ENCODE data around the gene SLC27A2. TPM values are rescaled to one million over a fixed set of nuclear protein-coding genes. Genes with fewer than 3 reads are reported as not detected.
"Not testable (repeated sequence)": the region's sequence is repeated elsewhere in the genome, so short reads cannot be mapped to it uniquely, and the experiment has no call there.

Gene SLC27A2
- total and polyA plus RNA-seq, 4 donors = 0.39 to 2.1 TPM; not detected in 2

DNA sequence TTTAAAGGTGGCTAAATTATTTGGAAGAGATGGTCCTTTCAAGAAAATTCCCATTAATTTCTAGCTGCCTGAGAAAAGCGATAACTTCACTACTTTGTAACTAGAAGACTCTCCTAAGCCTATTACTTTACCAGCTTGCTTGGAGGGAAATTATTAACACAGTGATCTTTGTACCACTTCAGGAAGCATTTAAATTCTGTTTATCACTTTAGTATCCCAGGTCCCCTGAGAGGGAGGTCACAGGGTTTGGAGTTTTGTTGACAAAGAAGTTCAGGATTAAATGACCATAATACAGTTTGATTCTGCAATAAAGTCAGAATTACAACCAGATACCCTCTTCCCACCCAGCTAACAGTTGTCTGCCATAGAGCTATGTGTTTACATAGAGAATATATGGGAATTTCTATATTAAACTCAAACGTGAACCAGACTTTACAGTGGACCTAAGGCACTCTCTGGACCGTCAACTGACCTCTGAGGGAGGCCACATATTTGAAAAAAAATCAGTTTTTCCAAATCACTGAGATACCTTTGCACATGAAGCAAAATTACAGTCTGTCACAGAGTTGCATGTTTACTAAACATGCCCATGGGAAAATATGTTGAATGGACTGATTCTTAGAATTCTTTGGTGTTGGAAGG, 3.0 kb downstream of the SLC27A2 start:
- H3K27me3 ChIP-seq (ENCODE audit: control insufficient read depth in 1 of 2, insufficient read depth in 2 of 2, low read length in 1 of 2) = peaks cover 0 to 4% of the 10 kb centered on the region in 2 donors
- intact Hi-C loops (cut with DNase I) = no loop called here
- H3K36me3 ChIP-seq (ENCODE audit: control insufficient read depth in 1 of 2, insufficient read depth in 2 of 2, low read length in 1 of 2) = no peaks in the 10 kb centered on the region
- H3K4me1 ChIP-seq (ENCODE audit: control insufficient read depth in 1 of 2, insufficient read depth in 2 of 2, low read length in 2 of 2) = no peaks in the 10 kb centered on the region
- H3K4me3 ChIP-seq (ENCODE audit: low read length in 2 of 2) = no peak overlapping the region
- DNase-seq (no peak), ATAC-seq (ENCODE audit: low FRiP score) (no peak)
- 32 to 69% methylated on average over 3 of the region's 3 CpGs for WGBS, 2 donors
- no peaks in the 10 kb centered on the region for H3K9me3 ChIP-seq (ENCODE audit: control insufficient read depth, low read length)
- no peak overlapping the region for H3K27ac ChIP-seq (ENCODE audit: low read depth in 1 of 2, low read length in 2 of 2)

- DNase-seq = no peak
- no peak overlapping the region for H3K27ac ChIP-seq (ENCODE audit: low read depth in 1 of 2, low read length in 2 of 2)
- no peaks in the 10 kb centered on the region for H3K4me1 ChIP-seq (ENCODE audit: control insufficient read depth in 1 of 2, insufficient read depth in 2 of 2, low read length in 2 of 2)
- no peaks in the 10 kb centered on the region for H3K36me3 ChIP-seq (ENCODE audit: control insufficient read depth in 1 of 2, insufficient read depth in 2 of 2, low read length in 1 of 2)
- peaks cover 0 to 4% of the 10 kb centered on the region in 2 donors for H3K27me3 ChIP-seq (ENCODE audit: control insufficient read depth in 1 of 2, insufficient read depth in 2 of 2, low read length in 1 of 2)
- 96% methylated on average over 4 of the region's 4 CpGs for WGBS, 2 donors
- ATAC-seq (ENCODE audit: low FRiP score) = no peak
- intact Hi-C loops (cut with DNase I) = no loop called here
- H3K9me3 ChIP-seq (ENCODE audit: control insufficient read depth, low read length) = peaks cover under 1% of the 10 kb centered on the region
- no peak overlapping the region for H3K4me3 ChIP-seq (ENCODE audit: low read length in 2 of 2)
Observed at GRCh38 chr15:50186090-50186489, 4.1 kb downstream of the SLC27A2 start.

DNA sequence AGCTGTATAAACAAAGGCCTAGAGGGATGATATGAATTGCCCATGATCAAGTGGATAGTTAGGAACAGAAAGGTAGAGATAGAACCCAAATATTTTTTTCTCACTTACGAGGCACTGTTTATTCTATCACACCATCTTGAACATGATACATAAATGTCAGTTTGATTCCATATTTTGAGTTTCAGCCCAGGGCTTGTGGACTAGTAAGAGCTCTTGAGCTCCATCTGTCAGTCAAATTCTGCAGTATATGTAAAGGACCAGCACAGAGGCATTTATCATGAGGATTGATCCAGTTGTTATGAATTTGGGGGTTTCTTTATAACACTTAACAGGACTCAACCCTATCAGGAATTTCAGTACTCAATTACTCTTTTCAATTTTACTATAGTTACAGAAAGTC, 4.8 kb downstream of the SLC27A2 start:
- H3K4me1 ChIP-seq (ENCODE audit: control insufficient read depth in 1 of 2, insufficient read depth in 2 of 2, low read length in 2 of 2) = no peaks in the 10 kb centered on the region
- intact Hi-C loops (cut with DNase I) = no loop called here
- H3K9me3 ChIP-seq (ENCODE audit: control insufficient read depth, low read length) = peaks cover 2% of the 10 kb centered on the region
- H3K4me3 ChIP-seq (ENCODE audit: low read length in 2 of 2) = no peak overlapping the region
- ATAC-seq (ENCODE audit: low FRiP score) = no peak
- H3K27ac ChIP-seq (ENCODE audit: low read depth in 1 of 2, low read length in 2 of 2) = no peak overlapping the region
- DNase-seq = no peak
- WGBS, 2 donors = 65 to 78% methylated on average over 1 of the region's 1 CpG
- no peaks in the 10 kb centered on the region for H3K36me3 ChIP-seq (ENCODE audit: control insufficient read depth in 1 of 2, insufficient read depth in 2 of 2, low read length in 1 of 2)
- peaks cover 2 to 4% of the 10 kb centered on the region in 2 donors for H3K27me3 ChIP-seq (ENCODE audit: control insufficient read depth in 1 of 2, insufficient read depth in 2 of 2, low read length in 1 of 2)

GRCh38 chr15:50187525-50187924, 5.5 kb downstream of the SLC27A2 start:
- intact Hi-C loops (cut with DNase I) = no loop called here
- Histone ChIP-seq H3K27ac (ENCODE audit: low read depth in 1 of 2, low read length in 2 of 2) (no peak overlapping the region), H3K36me3 (ENCODE audit: control insufficient read depth in 1 of 2, insufficient read depth in 2 of 2, low read length in 1 of 2) (no peaks in the 10 kb centered on the region), H3K27me3 (ENCODE audit: control insufficient read depth in 1 of 2, insufficient read depth in 2 of 2, low read length in 1 of 2) (peaks cover 2 to 4% of the 10 kb centered on the region in 2 donors), H3K9me3 (ENCODE audit: control insufficient read depth, low read length) (peaks cover 2% of the 10 kb centered on the region), H3K4me3 (ENCODE audit: low read length in 2 of 2) (no peak overlapping the region), H3K4me1 (ENCODE audit: control insufficient read depth in 1 of 2, insufficient read depth in 2 of 2, low read length in 2 of 2) (no peaks in the 10 kb centered on the region)
- no peak for DNase-seq
- WGBS, 2 donors = 58 to 64% methylated on average over 2 of the region's 2 CpGs
- ATAC-seq (ENCODE audit: low FRiP score) = no peak

DNA sequence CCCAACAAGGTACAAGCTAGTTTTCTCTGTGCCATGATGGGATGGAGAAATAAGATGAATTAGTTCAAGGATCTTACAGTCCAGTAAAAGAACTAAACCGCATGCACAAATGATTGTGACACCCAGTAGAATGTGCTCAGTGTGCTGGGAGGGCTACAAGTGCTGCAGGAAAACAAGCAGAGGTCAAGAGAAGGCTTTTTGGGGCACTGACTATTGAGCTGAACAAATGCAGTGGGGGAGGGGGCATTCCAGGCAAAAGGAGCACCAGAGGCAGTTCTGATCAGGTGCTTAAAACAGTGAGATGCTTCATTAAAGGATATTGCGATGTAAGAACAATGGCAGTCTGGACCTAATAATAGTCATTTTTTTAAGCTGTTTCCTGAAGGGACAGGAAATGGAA, 6.0 kb downstream of the SLC27A2 start:
- WGBS, 2 donors = 91 to 93% methylated on average over 2 of the region's 2 CpGs
- no peaks in the 10 kb centered on the region for H3K36me3 ChIP-seq (ENCODE audit: control insufficient read depth in 1 of 2, insufficient read depth in 2 of 2, low read length in 1 of 2)
- H3K4me1 ChIP-seq (ENCODE audit: control insufficient read depth in 1 of 2, insufficient read depth in 2 of 2, low read length in 2 of 2) = no peaks in the 10 kb centered on the region
- H3K9me3 ChIP-seq (ENCODE audit: control insufficient read depth, low read length) = peaks cover 2% of the 10 kb centered on the region
- DNase-seq (no peak), ATAC-seq (ENCODE audit: low FRiP score) (no peak)
- H3K4me3 ChIP-seq (ENCODE audit: low read length in 2 of 2) = no peak overlapping the region
- no peak overlapping the region for H3K27ac ChIP-seq (ENCODE audit: low read depth in 1 of 2, low read length in 2 of 2)
- intact Hi-C loops (cut with DNase I) = no loop called here
- H3K27me3 ChIP-seq (ENCODE audit: control insufficient read depth in 1 of 2, insufficient read depth in 2 of 2, low read length in 1 of 2) = peaks cover 2 to 4% of the 10 kb centered on the region in 2 donors

- ATAC-seq (ENCODE audit: low FRiP score); H3K4me3 ChIP-seq (ENCODE audit: low read length in 2 of 2); H3K27me3 ChIP-seq (ENCODE audit: control insufficient read depth in 1 of 2, insufficient read depth in 2 of 2, low read length in 1 of 2); H3K36me3 ChIP-seq (ENCODE audit: control insufficient read depth in 1 of 2, insufficient read depth in 2 of 2, low read length in 1 of 2); H3K27ac ChIP-seq (ENCODE audit: low read depth in 1 of 2, low read length in 2 of 2); intact Hi-C loops (cut with DNase I); H3K4me1 ChIP-seq (ENCODE audit: control insufficient read depth in 1 of 2, insufficient read depth in 2 of 2, low read length in 2 of 2); DNase-seq; H3K9me3 ChIP-seq (ENCODE audit: control insufficient read depth, low read length): not testable (repeated sequence)
- WGBS, 2 donors = 89 to 95% methylated on average over 5 of the region's 5 CpGs
Observed at GRCh38 chr15:50188793-50189192, 6.8 kb downstream of the SLC27A2 start.

GRCh38 chr15:50189633-50190032, 7.6 kb downstream of the SLC27A2 start:
- Histone ChIP-seq H3K4me1 (ENCODE audit: control insufficient read depth in 1 of 2, insufficient read depth in 2 of 2, low read length in 2 of 2) (no peaks in the 10 kb centered on the region), H3K36me3 (ENCODE audit: control insufficient read depth in 1 of 2, insufficient read depth in 2 of 2, low read length in 1 of 2) (no peaks in the 10 kb centered on the region), H3K4me3 (ENCODE audit: low read length in 2 of 2) (no peak overlapping the region), H3K27ac (ENCODE audit: low read depth in 1 of 2, low read length in 2 of 2) (no peak overlapping the region), H3K27me3 (ENCODE audit: control insufficient read depth in 1 of 2, insufficient read depth in 2 of 2, low read length in 1 of 2) (peaks cover 2 to 4% of the 10 kb centered on the region in 2 donors), H3K9me3 (ENCODE audit: control insufficient read depth, low read length) (peaks cover 2% of the 10 kb centered on the region)
- ATAC-seq (ENCODE audit: low FRiP score) (no peak), DNase-seq (no peak)
- intact Hi-C loops (cut with DNase I) = no loop called here

GRCh38 chr15:50190166-50190570, 8.2 kb downstream of the SLC27A2 start:
- ATAC-seq (ENCODE audit: low FRiP score) (no peak), DNase-seq (no peak)
- Histone ChIP-seq H3K9me3 (ENCODE audit: control insufficient read depth, low read length) (peaks cover 2% of the 10 kb centered on the region), H3K4me1 (ENCODE audit: control insufficient read depth in 1 of 2, insufficient read depth in 2 of 2, low read length in 2 of 2) (no peaks in the 10 kb centered on the region), H3K27me3 (ENCODE audit: control insufficient read depth in 1 of 2, insufficient read depth in 2 of 2, low read length in 1 of 2) (peaks cover 2 to 4% of the 10 kb centered on the region in 2 donors), H3K27ac (ENCODE audit: low read depth in 1 of 2, low read length in 2 of 2) (no peak overlapping the region), H3K36me3 (ENCODE audit: control insufficient read depth in 1 of 2, insufficient read depth in 2 of 2, low read length in 1 of 2) (no peaks in the 10 kb centered on the region), H3K4me3 (ENCODE audit: low read length in 2 of 2) (no peak overlapping the region)
- intact Hi-C loops (cut with DNase I) = no loop called here

GRCh38 chr15:50190723-50191122, 8.7 kb downstream of the SLC27A2 start:
- Histone ChIP-seq H3K4me1 (ENCODE audit: control insufficient read depth in 1 of 2, insufficient read depth in 2 of 2, low read length in 2 of 2) (no peaks in the 10 kb centered on the region), H3K27ac (ENCODE audit: low read depth in 1 of 2, low read length in 2 of 2) (no peak overlapping the region), H3K36me3 (ENCODE audit: control insufficient read depth in 1 of 2, insufficient read depth in 2 of 2, low read length in 1 of 2) (no peaks in the 10 kb centered on the region), H3K27me3 (ENCODE audit: control insufficient read depth in 1 of 2, insufficient read depth in 2 of 2, low read length in 1 of 2) (peaks cover 2 to 4% of the 10 kb centered on the region in 2 donors), H3K4me3 (ENCODE audit: low read length in 2 of 2) (no peak overlapping the region), H3K9me3 (ENCODE audit: control insufficient read depth, low read length) (peaks cover 2% of the 10 kb centered on the region)
- DNase-seq = no peak
- ATAC-seq (ENCODE audit: low FRiP score) = no peak
- intact Hi-C loops (cut with DNase I) = no loop called here
- 68% methylated on average over 1 of the region's 1 CpG for WGBS, 2 donors

Measured in aorta (tissue), 5 donors.